Measurements from ENCODE around the gene TRMT2A.

DNA sequence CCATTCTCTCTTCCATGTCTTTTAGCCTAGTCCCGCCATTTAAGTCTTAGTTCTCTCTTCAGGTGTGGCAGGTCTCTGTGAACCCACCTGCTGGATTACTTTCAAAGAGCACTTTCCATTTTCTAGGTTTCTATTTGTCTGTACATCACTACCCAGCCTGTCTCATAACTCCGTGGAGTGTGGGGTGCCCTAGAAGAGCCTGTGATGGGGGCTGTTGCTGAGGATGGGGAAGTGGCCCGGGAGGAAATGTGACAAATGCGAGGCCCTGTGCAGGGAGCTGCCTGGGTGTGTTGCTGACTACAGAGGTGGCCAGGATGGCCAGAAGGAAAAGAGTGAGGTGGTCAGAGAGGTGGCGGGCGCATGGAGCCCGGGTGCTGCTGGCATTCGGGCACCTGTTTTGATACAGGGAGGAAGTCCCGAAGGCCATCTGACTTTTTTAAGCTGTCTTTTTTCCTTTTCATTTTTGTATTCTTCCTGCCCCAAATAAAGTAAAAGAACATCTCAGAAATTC lies 26.2 kb downstream of the TRMT2A start:
- TF ChIP-seq GATA2 (CRISPR knock-in tag; IDR thresholded peaks at IDR 0.05) (no peak), FOXJ3 (CRISPR knock-in tag; IDR thresholded peaks at IDR 0.05) (no peak), POLR2AphosphoS5 (IDR thresholded peaks at IDR 0.05; ENCODE audit: low read depth, low read length) (no peak), NFIC (IDR thresholded peaks at IDR 0.05; ENCODE audit: borderline replicate concordance) (no peak), YY1 (IDR thresholded peaks at IDR 0.05; ENCODE audit: low read depth) (no peak)
- TF ChIP-seq, protein P1, sequence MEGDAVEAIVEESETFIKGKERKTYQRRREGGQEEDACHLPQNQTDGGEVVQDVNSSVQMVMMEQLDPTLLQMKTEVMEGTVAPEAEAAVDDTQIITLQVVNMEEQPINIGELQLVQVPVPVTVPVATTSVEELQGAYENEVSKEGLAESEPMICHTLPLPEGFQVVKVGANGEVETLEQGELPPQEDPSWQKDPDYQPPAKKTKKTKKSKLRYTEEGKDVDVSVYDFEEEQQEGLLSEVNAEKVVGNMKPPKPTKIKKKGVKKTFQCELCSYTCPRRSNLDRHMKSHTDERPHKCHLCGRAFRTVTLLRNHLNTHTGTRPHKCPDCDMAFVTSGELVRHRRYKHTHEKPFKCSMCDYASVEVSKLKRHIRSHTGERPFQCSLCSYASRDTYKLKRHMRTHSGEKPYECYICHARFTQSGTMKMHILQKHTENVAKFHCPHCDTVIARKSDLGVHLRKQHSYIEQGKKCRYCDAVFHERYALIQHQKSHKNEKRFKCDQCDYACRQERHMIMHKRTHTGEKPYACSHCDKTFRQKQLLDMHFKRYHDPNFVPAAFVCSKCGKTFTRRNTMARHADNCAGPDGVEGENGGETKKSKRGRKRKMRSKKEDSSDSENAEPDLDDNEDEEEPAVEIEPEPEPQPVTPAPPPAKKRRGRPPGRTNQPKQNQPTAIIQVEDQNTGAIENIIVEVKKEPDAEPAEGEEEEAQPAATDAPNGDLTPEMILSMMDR (IDR thresholded peaks at IDR 0.05) = no peak

Measured in SK-N-SH (cell line).